Esophagus (tissue), 2 donors: ENCODE data around the gene PKIG. TPM values are rescaled to one million over a fixed set of nuclear protein-coding genes. Genes with fewer than 3 reads are reported as not detected.
"Not testable (repeated sequence)": the region's sequence is repeated elsewhere in the genome, so short reads cannot be mapped to it uniquely, and the experiment has no call there.

ENCODE experiments used
- H3K27ac ChIP-seq, 2 donors: one replicate each; pipeline ENCODE4 v1.5.1; 2013; ENCODE audit warnings: low read depth in 2 of 2, mild to moderate bottlenecking in 2 of 2, inconsistent platforms in 1 of 2, low read length in 1 of 2, moderate library complexity in 1 of 2
- H3K27me3 ChIP-seq, 2 donors: one replicate each; pipeline ENCODE4 v1.6.1; 2013; ENCODE audit warnings: low read length in 2 of 2, control low read depth in 1 of 2, mild to moderate bottlenecking in 1 of 2; ENCODE audit not compliant: insufficient read depth in 2 of 2, control insufficient read depth in 1 of 2
- H3K36me3 ChIP-seq, 2 donors: one replicate each; pipeline ENCODE4 v1.6.1; 2013; ENCODE audit warnings: low read length in 1 of 2; ENCODE audit not compliant: control insufficient read depth in 2 of 2, insufficient read depth in 2 of 2
- H3K4me1 ChIP-seq, 2 donors: one replicate each; pipeline ENCODE4 v1.6.1; 2013; ENCODE audit warnings: low read length in 1 of 2; ENCODE audit not compliant: control insufficient read depth in 2 of 2, insufficient read depth in 2 of 2
- H3K4me3 ChIP-seq, 2 donors: one replicate each; pipeline ENCODE4 v1.5.1; 2013; ENCODE audit warnings: low read length in 2 of 2, mild to moderate bottlenecking in 2 of 2, low read depth in 1 of 2, moderate library complexity in 1 of 2
- H3K9me3 ChIP-seq, 2 donors: one replicate each; pipeline ENCODE4 v1.6.1; 2013; ENCODE audit warnings: mild to moderate bottlenecking in 2 of 2, low read depth in 1 of 2, low read length in 1 of 2, moderate library complexity in 1 of 2; ENCODE audit not compliant: control insufficient read depth in 2 of 2, insufficient read depth in 1 of 2
- whole genome bisulfite sequencing, 2 donors: extraction: QIAGEN DNeasy Blood & Tissue Kit; methylation state at CpG; one replicate each; pipeline ENCODE4 v1.1.7; 2013; 5-methylcytosine and 5-hydroxymethylcytosine counted together
- polyA plus RNA-seq, 2 donors: library from polyadenylated mRNA; stranded (reverse); fragments of 200-250 nt; gene quantifications; one replicate each; pipeline ENCODE4 v1.2.3, GENCODE V29; 2013
- donor health status: healthy with polysubstance abuse.
- donor health status: Bipolar disorder and iron deficiency.

PKIG gene
- polyA plus RNA-seq, 2 donors: 13.7 to 33.3 TPM

GRCh38 chr20:44648579-44648978 is 66.2 kb downstream of the PKIG start:
- H3K27ac ChIP-seq: no peak overlapping the region
- H3K4me1 ChIP-seq: peaks cover 0 to 9% of the 10 kb centered on the region in 2 donors
- no peak overlapping the region for H3K4me3 ChIP-seq
- H3K27me3 ChIP-seq: no peaks in the 10 kb centered on the region
- 79 to 83% methylated on average over 7 of the region's 7 CpGs for WGBS, 2 donors
- no peaks in the 10 kb centered on the region for H3K36me3 ChIP-seq
- no peaks in the 10 kb centered on the region for H3K9me3 ChIP-seq

- H3K27ac ChIP-seq: no peak overlapping the region
- peaks cover 0 to 8% of the 10 kb centered on the region in 2 donors for H3K4me1 ChIP-seq
- H3K27me3 ChIP-seq: no peaks in the 10 kb centered on the region
- WGBS, 2 donors: 66 to 73% methylated on average over 3 of the region's 3 CpGs
- no peak overlapping the region for H3K4me3 ChIP-seq
- H3K9me3 ChIP-seq: no peaks in the 10 kb centered on the region
- no peaks in the 10 kb centered on the region for H3K36me3 ChIP-seq
Observed at GRCh38 chr20:44649126-44649525, 66.7 kb downstream of the PKIG start.

GRCh38 chr20:44649976-44650375 is 67.6 kb downstream of the PKIG start:
- Histone ChIP-seq H3K27ac (no peak overlapping the region), H3K27me3 (no peaks in the 10 kb centered on the region), H3K36me3 (no peaks in the 10 kb centered on the region), H3K9me3 (no peaks in the 10 kb centered on the region), H3K4me3 (no peak overlapping the region), H3K4me1 (peaks cover 0 to 3% of the 10 kb centered on the region in 2 donors)
- WGBS, 2 donors: 82 to 83% methylated on average over 6 of the region's 6 CpGs

GRCh38 chr20:44650771-44651433 is 68.5 kb downstream of the PKIG start:
- Histone ChIP-seq H3K27ac (peak overlapping the region; percentile 14 to 15), H3K9me3 (no peaks in the 10 kb centered on the region), H3K27me3 (no peaks in the 10 kb centered on the region), H3K36me3 (no peaks in the 10 kb centered on the region), H3K4me3 (peak overlapping the region; percentile 70 to 75), H3K4me1 (peaks cover 0 to 3% of the 10 kb centered on the region in 2 donors)
- 18 to 28% methylated on average over 24 of the region's 24 CpGs for WGBS, 2 donors

GRCh38 chr20:44651434-44651683 is 69.0 kb downstream of the PKIG start:
- H3K27ac ChIP-seq: peak overlapping the region; percentile 15 to 66
- no peaks in the 10 kb centered on the region for H3K36me3 ChIP-seq
- H3K9me3 ChIP-seq: no peaks in the 10 kb centered on the region
- H3K4me3 ChIP-seq: peak overlapping the region; percentile 70 to 75
- H3K27me3 ChIP-seq: no peaks in the 10 kb centered on the region
- WGBS, 2 donors: 1% methylated on average over 22 to 33 of the region's 33 CpGs
- H3K4me1 ChIP-seq: peaks cover 0 to 3% of the 10 kb centered on the region in 2 donors

- WGBS, 2 donors: 0 to 1% methylated on average over 44 to 68 of the region's 68 CpGs
- peak within 1 kb of the TSS; percentile 66 to 81 for H3K27ac ChIP-seq
Observed at GRCh38 chr20:44651684-44652423, 69.5 kb downstream of the PKIG start, which contains the start of gene ADA. Gene ADA, minus strand, starts transcription at chr20:44651699. Its CDS starts 92 bp downstream, at chr20:44651607.

GRCh38 chr20:44653546-44653945 is 71.2 kb downstream of the PKIG start:
- Histone ChIP-seq H3K4me1 (peaks cover 0 to 3% of the 10 kb centered on the region in 2 donors), H3K27ac (no peak overlapping the region), H3K9me3 (no peaks in the 10 kb centered on the region), H3K27me3 (no peaks in the 10 kb centered on the region), H3K4me3 (no peak overlapping the region), H3K36me3 (no peaks in the 10 kb centered on the region)
- WGBS, 2 donors: 90 to 95% methylated on average over 2 of the region's 2 CpGs

More at GRCh38 chr20:44651684-44652423, 69.5 kb downstream of the PKIG start, which contains the start of gene ADA:
- Histone ChIP-seq H3K36me3 (no peaks in the 10 kb centered on the region), H3K9me3 (no peaks in the 10 kb centered on the region), H3K4me1 (peaks cover 0 to 3% of the 10 kb centered on the region in 2 donors), H3K4me3 (peak within 1 kb of the TSS; percentile 70 to 75), H3K27me3 (no peaks in the 10 kb centered on the region)

GRCh38 chr20:44654210-44654609 is 71.8 kb downstream of the PKIG start:
- not testable (repeated sequence) for H3K9me3 ChIP-seq, H3K4me1 ChIP-seq, H3K4me3 ChIP-seq, H3K36me3 ChIP-seq, H3K27ac ChIP-seq, H3K27me3 ChIP-seq
- 94% methylated on average over 5 of the region's 5 CpGs for WGBS, 2 donors

- Histone ChIP-seq H3K27me3 (no peaks in the 10 kb centered on the region), H3K9me3 (no peaks in the 10 kb centered on the region), H3K36me3 (no peaks in the 10 kb centered on the region), H3K4me3 (no peak overlapping the region), H3K4me1 (no peaks in the 10 kb centered on the region), H3K27ac (no peak overlapping the region)
- WGBS, 2 donors: 51 to 63% methylated on average over 3 of the region's 3 CpGs
Observed at GRCh38 chr20:44656448-44656847, 74.1 kb downstream of the PKIG start.

GRCh38 chr20:44657875-44658274 is 75.5 kb downstream of the PKIG start:
- Histone ChIP-seq H3K27me3 (no peaks in the 10 kb centered on the region), H3K4me1 (no peaks in the 10 kb centered on the region), H3K27ac (no peak overlapping the region), H3K4me3 (no peak overlapping the region), H3K9me3 (no peaks in the 10 kb centered on the region), H3K36me3 (no peaks in the 10 kb centered on the region)
- 96 to 98% methylated on average over 2 of the region's 2 CpGs for WGBS, 2 donors
